Ascending aorta (tissue), 2 donors: ENCODE results near the gene ENHO. TPM values are rescaled to one million over a fixed set of nuclear protein-coding genes. Genes with fewer than 3 reads are reported as not detected.

Experiments used
- DNase-seq, 2 donors: peaks; one replicate each; pipeline ENCODE4 v3.0.0-alpha.2; 2019; ENCODE audit warnings: low spot score in 2 of 2
- H3K27ac ChIP-seq, 2 donors: fragments of 200-600 bp; sonication (generic); one replicate each; pipeline ENCODE4 v1.5.1; 2016 to 2017; ENCODE audit warnings: mild to moderate bottlenecking in 1 of 2
- H3K27me3 ChIP-seq: fragments of 200-600 bp; sonication (generic); one replicate; pipeline ENCODE4 v1.5.1; 2017
- H3K36me3 ChIP-seq, 2 donors: fragments of 200-600 bp; sonication (generic); one replicate each; pipeline ENCODE4 v1.5.1; 2016
- H3K4me1 ChIP-seq, 2 donors: fragments of 200-600 bp; sonication (generic); one replicate each; pipeline ENCODE4 v1.5.1; 2016 to 2017; ENCODE audit warnings: mild to moderate bottlenecking in 1 of 2
- H3K4me3 ChIP-seq, 2 donors: fragments of 200-600 bp; sonication (generic); one replicate each; pipeline ENCODE4 v1.5.1; 2016 to 2017; ENCODE audit warnings: mild to moderate bottlenecking in 1 of 2
- H3K9me3 ChIP-seq, 2 donors: fragments of 200-600 bp; sonication (generic); one replicate each; pipeline ENCODE4 v1.5.1; 2016
- CTCF ChIP-seq, 3 experiments: fragments of 200-600 bp in 2 of 3; fragments of 450-650 bp in 1 of 3; sonication (generic) in 2 of 3; IDR thresholded peaks; one replicate each; pipeline ENCODE4 v1.5.1; 2016 to 2019; ENCODE audit warnings: antibody characterized with exemption in 3 of 3, mild to moderate bottlenecking in 1 of 3, moderate library complexity in 1 of 3
- intact Hi-C: fragments of 100-400 bp; cut with DNase I; formaldehyde crosslinking; loops from one replicate; pipeline ENCODE4 v1.15.1; 2023
- total RNA-seq: library from RNA; depleted of rRNA; stranded (reverse); fragments of >200 nt; gene quantifications from one replicate; pipeline ENCODE4 v1.1.0, GENCODE V29; 2016

The ENHO gene
- total RNA-seq, 1 donor from 2014 or later: not detected

- Histone ChIP-seq H3K27ac (no peak overlapping the region), H3K9me3 (no peaks in the 10 kb centered on the region), H3K4me3 (no peak overlapping the region), H3K4me1 (no peaks in the 10 kb centered on the region), H3K27me3 (no peaks in the 10 kb centered on the region), H3K36me3 (no peaks in the 10 kb centered on the region)
- intact Hi-C loops: no loop called here
- TF ChIP-seq CTCF (IDR thresholded peaks at IDR 0.05): no peak
- peak in 1 of 2 donors; percentile 58 for DNase-seq
Observed at GRCh38 chr9:34551751-34552605, 29.2 kb upstream of the ENHO start.

- intact Hi-C loops: no loop called here
- H3K9me3 ChIP-seq: no peaks in the 10 kb centered on the region
- no peaks in the 10 kb centered on the region for H3K27me3 ChIP-seq
- peak in 1 of 2 donors; percentile 28 for DNase-seq
- no peak for TF ChIP-seq CTCF (IDR thresholded peaks at IDR 0.05)
- no peak overlapping the region for H3K4me3 ChIP-seq
- no peaks in the 10 kb centered on the region for H3K36me3 ChIP-seq
- no peaks in the 10 kb centered on the region for H3K4me1 ChIP-seq
- no peak overlapping the region for H3K27ac ChIP-seq
Observed at GRCh38 chr9:34550681-34551270, 28.0 kb upstream of the ENHO start.

GRCh38 chr9:34550016-34550680, 27.4 kb upstream of the ENHO start:
- intact Hi-C loops: no loop called here
- peak in 1 of 2 donors; percentile 54 for DNase-seq

GRCh38 chr9:34549407-34549732, 26.6 kb upstream of the ENHO start:
- peak in 1 of 2 donors; percentile 56 for DNase-seq
- Histone ChIP-seq H3K9me3 (no peaks in the 10 kb centered on the region), H3K36me3 (no peaks in the 10 kb centered on the region), H3K27ac (no peak overlapping the region), H3K4me3 (no peak overlapping the region), H3K27me3 (no peaks in the 10 kb centered on the region), H3K4me1 (no peaks in the 10 kb centered on the region)
- intact Hi-C loops: loop anchor here (2.0 kb wide), 1 partner anchor 41 kb away; no protein-coding TSS in a partner anchor
- no peak for TF ChIP-seq CTCF (IDR thresholded peaks at IDR 0.05)

More at GRCh38 chr9:34550016-34550680, 27.4 kb upstream of the ENHO start:
- no peaks in the 10 kb centered on the region for H3K4me1 ChIP-seq
- H3K27ac ChIP-seq: no peak overlapping the region
- H3K4me3 ChIP-seq: no peak overlapping the region
- TF ChIP-seq CTCF (IDR thresholded peaks at IDR 0.05): no peak
- no peaks in the 10 kb centered on the region for H3K27me3 ChIP-seq
- no peaks in the 10 kb centered on the region for H3K36me3 ChIP-seq
- H3K9me3 ChIP-seq: no peaks in the 10 kb centered on the region

GRCh38 chr9:34547960-34548611, 25.3 kb upstream of the ENHO start:
- peak; percentile 63 to 79 (median 67) for TF ChIP-seq CTCF (IDR thresholded peaks at IDR 0.05)
- intact Hi-C loops: loop anchor here (1.0 to 2.0 kb wide), 2 partner anchors 43 to 56 kb away; no protein-coding TSS in a partner anchor
- peak in 1 of 2 donors; percentile 79 for DNase-seq

More at GRCh38 chr9:34547960-34548611, 25.3 kb upstream of the ENHO start:
- H3K4me1 ChIP-seq: no peaks in the 10 kb centered on the region
- no peaks in the 10 kb centered on the region for H3K9me3 ChIP-seq
- no peak overlapping the region for H3K27ac ChIP-seq
- no peaks in the 10 kb centered on the region for H3K27me3 ChIP-seq
- H3K4me3 ChIP-seq: no peak overlapping the region
- no peaks in the 10 kb centered on the region for H3K36me3 ChIP-seq
